H1 (cell line): ENCODE measurements around the gene C16orf95. TPM values are rescaled to one million over a fixed set of nuclear protein-coding genes. Genes with fewer than 3 reads are reported as not detected.

Experiments
- CTCF ChIA-PET: fragments of 300-600 bp; sonication (Branson Sonifier 250); formaldehyde crosslinking; loops from one replicate; lab custom pipeline; 2021; ENCODE audit not compliant: partially characterized antibody; lab: Charles Lee
- POLR2A ChIA-PET: fragments of 300-600 bp; sonication (Branson Sonifier 250); formaldehyde crosslinking; loops from one replicate; lab custom pipeline; 2021; ENCODE audit warnings: inconsistent platforms; ENCODE audit not compliant: partially characterized antibody; lab: Charles Lee
- DNase-seq, 2 experiments: peaks; one replicate each; pipeline versions ENCODE4 v3.0.0 to v3.0.0-alpha.2; 2010 to 2022; ENCODE audit warnings: low spot score in 2 of 2, low read depth in 1 of 2, mixed read lengths in 1 of 2
- FAIRE-seq: peaks from 2 replicates; lab custom pipeline; 2011; peaks lifted over from hg19 to GRCh38; lab: Jason Lieb, UNC
- H2AFZ ChIP-seq: 2 replicates; pipeline ENCODE4 v1.8.1; 2012; ENCODE audit warnings: low read length, inconsistent platforms
- H2AK5ac ChIP-seq: 2 replicates; pipeline ENCODE4 v1.6.1; 2013; ENCODE audit warnings: low read depth, low read length
- H2BK120ac ChIP-seq: replicated peaks from 2 replicates; pipeline ENCODE3; 2013; ENCODE audit warnings: low read depth, low read length, inconsistent platforms
- H2BK12ac ChIP-seq: 2 replicates; pipeline ENCODE4 v1.6.1; 2013; ENCODE audit warnings: low read depth, low read length
- H2BK15ac ChIP-seq: 2 replicates; pipeline ENCODE4 v1.6.1; 2013; ENCODE audit warnings: low read length
- H2BK20ac ChIP-seq: 2 replicates; pipeline ENCODE4 v1.6.1; 2013; ENCODE audit warnings: low read length
- H2BK5ac ChIP-seq: 2 replicates; pipeline ENCODE4 v1.6.1; 2013; ENCODE audit warnings: low read depth, low read length
- H3K14ac ChIP-seq: 2 replicates; pipeline ENCODE4 v1.6.1; 2013; ENCODE audit warnings: inconsistent platforms; ENCODE audit not compliant: insufficient read length
- H3K18ac ChIP-seq: 2 replicates; pipeline ENCODE4 v1.6.1; 2013; ENCODE audit warnings: low read length; ENCODE audit errors: extremely low read depth
- H3K23ac ChIP-seq: 2 replicates; pipeline ENCODE4 v1.6.1; 2013; ENCODE audit warnings: inconsistent platforms; ENCODE audit not compliant: insufficient read length
- H3K23me2 ChIP-seq: 2 replicates; pipeline ENCODE4 v1.6.1; 2013; ENCODE audit warnings: low read depth, low read length
- H3K27ac ChIP-seq: 2 replicates; pipeline ENCODE4 v1.6.1; 2011; ENCODE audit warnings: low read depth, low read length, inconsistent platforms
- H3K27me3 ChIP-seq, 4 experiments: replicated peaks in 1 of 4; 1 replicate in 1 of 4; 2 replicates in 3 of 4; pipeline versions ENCODE4 v1.6.1 to v1.8.1; 2011 to 2013; ENCODE audit warnings: low read length in 3 of 4, mild to moderate bottlenecking in 3 of 4, inconsistent platforms in 2 of 4, mixed read lengths in 2 of 4, moderate library complexity in 1 of 4; ENCODE audit not compliant: control insufficient read depth in 3 of 4, insufficient read depth in 3 of 4; ENCODE audit errors: extremely low read depth in 1 of 4
- H3K36me3 ChIP-seq, 4 experiments: 2 replicates each; pipeline versions ENCODE4 v1.6.1 to v1.8.1; 2011 to 2013; ENCODE audit warnings: mild to moderate bottlenecking in 4 of 4, low read length in 3 of 4, moderate library complexity in 2 of 4, control low read depth in 1 of 4, inconsistent platforms in 1 of 4; ENCODE audit not compliant: insufficient read depth in 4 of 4, control insufficient read depth in 2 of 4
- H3K4ac ChIP-seq: replicated peaks from 2 replicates; pipeline ENCODE3; 2013; ENCODE audit warnings: low read length, low read depth, mixed read lengths, inconsistent platforms; ENCODE audit not compliant: insufficient read length
- H3K4me1 ChIP-seq, 4 experiments: replicated peaks in 1 of 4; 1 replicate in 1 of 4; 2 replicates in 3 of 4; pipeline versions ENCODE4 v1.6.1 to v1.8.1; 2011 to 2013; ENCODE audit warnings: low read length in 3 of 4, inconsistent platforms in 2 of 4, mixed read lengths in 1 of 4; ENCODE audit not compliant: insufficient read depth in 4 of 4, control insufficient read depth in 3 of 4
- H3K4me2 ChIP-seq, 2 experiments: 2 replicates each; pipeline versions ENCODE4 v1.6.1 to v1.8.1; 2011 to 2013; ENCODE audit warnings: low read depth in 2 of 2, low read length in 2 of 2, control low read depth in 1 of 2, inconsistent platforms in 1 of 2, mild to moderate bottlenecking in 1 of 2; ENCODE audit not compliant: insufficient read depth in 1 of 2
- H3K4me3 ChIP-seq, 4 experiments: fragments of 200-600, 300-600 bp in 1 of 4; sonication (generic), shearing (Covaris generic), sonication (Bioruptor Twin) in 1 of 4; 2 replicates each; pipeline versions ENCODE4 v1.5.1 to v1.8.1; 2011 to 2016; ENCODE audit warnings: low read length in 4 of 4, low read depth in 3 of 4, control low read depth in 2 of 4, inconsistent platforms in 2 of 4, mild to moderate bottlenecking in 2 of 4, mixed read lengths in 1 of 4, moderate library complexity in 1 of 4; ENCODE audit not compliant: insufficient read depth in 2 of 4; ENCODE audit errors: extremely low read depth in 1 of 4
- H3K56ac ChIP-seq: replicated peaks from 2 replicates; pipeline ENCODE3; 2013; ENCODE audit warnings: low read depth, mild to moderate bottlenecking, mixed read lengths, low read length, inconsistent platforms; ENCODE audit not compliant: insufficient read length
- H3K79me1 ChIP-seq: 2 replicates; pipeline ENCODE4 v1.6.1; 2013; ENCODE audit warnings: low read depth, low read length, control low read depth
- H3K79me2 ChIP-seq, 2 experiments: 2 replicates each; pipeline versions ENCODE4 v1.6.1 to v1.8.1; 2012 to 2013; ENCODE audit warnings: low read length in 2 of 2, mild to moderate bottlenecking in 2 of 2, inconsistent platforms in 1 of 2; ENCODE audit not compliant: insufficient read depth in 2 of 2, control insufficient read depth in 1 of 2
- H3K9ac ChIP-seq, 4 experiments: replicated peaks in 1 of 4; 1 replicate in 1 of 4; 2 replicates in 3 of 4; pipeline versions ENCODE4 v1.6.1 to v1.8.1; 2011 to 2013; ENCODE audit warnings: low read depth in 3 of 4, low read length in 3 of 4, control low read depth in 2 of 4, mild to moderate bottlenecking in 2 of 4, moderate library complexity in 2 of 4, inconsistent platforms in 1 of 4; ENCODE audit errors: extremely low read depth in 1 of 4
- H3K9me3 ChIP-seq, 2 experiments: 2 replicates each; pipeline versions ENCODE4 v1.6.1 to v1.8.1; 2012 to 2013; ENCODE audit warnings: mild to moderate bottlenecking in 2 of 2, moderate library complexity in 2 of 2, control low read depth in 1 of 2, inconsistent platforms in 1 of 2, low read depth in 1 of 2, low read length in 1 of 2, mixed read lengths in 1 of 2; ENCODE audit not compliant: insufficient read depth in 2 of 2
- H4K20me1 ChIP-seq, 2 experiments: replicated peaks in 1 of 2; 2 replicates each; pipeline versions ENCODE3 to v1.8.1; 2011 to 2013; ENCODE audit warnings: inconsistent platforms in 2 of 2, low read length in 2 of 2, mild to moderate bottlenecking in 1 of 2; ENCODE audit not compliant: insufficient read depth in 2 of 2, control insufficient read depth in 1 of 2
- H4K5ac ChIP-seq: 2 replicates; pipeline ENCODE4 v1.6.1; 2013; ENCODE audit warnings: low read length, low read depth, mixed read lengths, inconsistent platforms; ENCODE audit not compliant: insufficient read length
- H4K8ac ChIP-seq: 2 replicates; pipeline ENCODE4 v1.8.0; 2013; ENCODE audit warnings: mild to moderate bottlenecking, moderate library complexity, low read length, inconsistent platforms; ENCODE audit not compliant: insufficient read depth; ENCODE audit errors: extremely low read depth
- H4K91ac ChIP-seq: replicated peaks from 2 replicates; pipeline ENCODE3; 2013; ENCODE audit warnings: low read length, mixed read lengths, inconsistent platforms; ENCODE audit not compliant: insufficient read length
- GTF2F1 ChIP-seq: IDR thresholded peaks from 2 replicates; pipeline ENCODE4 v1.6.1; 2012; ENCODE audit warnings: low read depth, low read length, improper control_type of control experiment, borderline replicate concordance
- PHF8 ChIP-seq: fragments of 200-600 bp; sonication (generic); conservative IDR thresholded peaks from 2 replicates; pipeline ENCODE4 v1.7.1; 2012; ENCODE audit warnings: low read depth, mild to moderate bottlenecking, inconsistent platforms, low read length, moderate library complexity
- SP4 ChIP-seq: IDR thresholded peaks from 2 replicates; pipeline ENCODE4 v1.6.1; 2012; ENCODE audit warnings: low read length, inconsistent platforms
- WGBS, 2 experiments: shearing (Covaris generic) in 1 of 2; methylation state at CpG; one replicate each; pipeline versions ENCODE4 v1.1.6 to v1.1.7; 2013 to 2015; ENCODE audit warnings: low lambda C conversion rate in 2 of 2, mixed read lengths in 2 of 2, inconsistent platforms in 1 of 2, low coverage in 1 of 2, missing lambda C conversion rate in 1 of 2; ENCODE audit not compliant: insufficient replicate concordance in 2 of 2, insufficient coverage in 1 of 2, insufficient read length in 1 of 2; ENCODE audit errors: extremely low coverage in 1 of 2, missing lambda C conversion rate in 1 of 2; 5-methylcytosine and 5-hydroxymethylcytosine counted together
- polyA plus RNA-seq, 7 experiments: library from polyadenylated mRNA; depleted of rRNA in 3 of 7; stranded (reverse) in 5 of 7; unstranded in 2 of 7; fragments of >200 nt in 5 of 7; fragments of 200-250 nt in 2 of 7; gene quantifications; 1 replicate in 5 of 7; 2 replicates in 1 of 7; 4 replicates in 1 of 7; pipeline versions ENCODE4 v1.2.1 to v1.2.3, GENCODE V29; 2011 to 2013; ENCODE audit warnings: missing spikeins in 2 of 7, mixed read lengths in 2 of 7
- total RNA-seq: library from RNA; stranded (reverse); fragmentation: NEBNext Ultra II Directional; extraction: Animal tissue kit (Norgen Biotek cat#: 25700); gene quantifications from 2 replicates; pipeline ENCODE4 v1.2.1, GENCODE V29; 2021

Gene C16orf95
- total and polyA plus RNA-seq, 2 of the 8 experiments (the other 6 are each of a cell fraction or from before 2014, with no cell fraction given) = 5.0 to 5.4 TPM

- DNase-seq (no peak), FAIRE-seq (no peak)
- no peak overlapping the region for H3K4me2 ChIP-seq
- peaks cover 0 to 7% of the 10 kb centered on the region in 2 experiments for H4K20me1 ChIP-seq
- H2BK120ac ChIP-seq = no peak overlapping the region
- 67% methylated on average over 9 of the region's 9 CpGs; no CpG with 5 or more reads in 1 of the 2 experiments for WGBS, 2 experiments
- no peak overlapping the region for H2BK12ac ChIP-seq
- no peak overlapping the region for H3K56ac ChIP-seq
- peaks cover 8% of the 10 kb centered on the region for H3K79me1 ChIP-seq
- H3K27ac ChIP-seq = no peak overlapping the region
- H2BK20ac ChIP-seq = no peak overlapping the region
- no peak overlapping the region for H2BK15ac ChIP-seq
- no peaks in the 10 kb centered on the region for H3K9me3 ChIP-seq
- H3K23ac ChIP-seq = no peak overlapping the region
- no peak overlapping the region for H4K8ac ChIP-seq
- no peak overlapping the region for H3K4ac ChIP-seq
- H2AK5ac ChIP-seq = no peak overlapping the region
- H4K5ac ChIP-seq = no peak overlapping the region
- peaks cover 0 to 3% (median 0%) of the 10 kb centered on the region in 4 experiments; a peak in 2 of 8 replicates for H3K36me3 ChIP-seq
- ChIA-PET POLR2A (no interaction called here), CTCF (interaction anchor here (0.8 kb wide), 1 partner anchor 26 kb away, joined by 3 read pairs; no protein-coding TSS in a partner anchor)
- H2BK5ac ChIP-seq = no peak overlapping the region; the same call in 1 of the 2 replicates
- no peaks in the 10 kb centered on the region; a peak in 1 of 7 replicates for H3K4me1 ChIP-seq
- no peak overlapping the region for H3K18ac ChIP-seq
- no peak overlapping the region for H4K91ac ChIP-seq
- no peak overlapping the region for H3K4me3 ChIP-seq
- H3K9ac ChIP-seq = no peak overlapping the region
- no peaks in the 10 kb centered on the region for H3K27me3 ChIP-seq
- TF ChIP-seq PHF8 = no peak
- TF ChIP-seq SP4 = no peak
- TF ChIP-seq GTF2F1 = no peak
- no peak overlapping the region for H3K14ac ChIP-seq
- H3K79me2 ChIP-seq = no peaks in the 10 kb centered on the region; a peak in 1 of 4 replicates
- H2AFZ ChIP-seq = no peak overlapping the region
- no peaks in the 10 kb centered on the region for H3K23me2 ChIP-seq
These were observed 34.1 kb upstream of the C16orf95 start for GRCh38 chr16:87351320-87351698.
